ENCODE measurements around the gene PTTG1.
A peak's percentile ranks its signal among the peaks of the same experiment; 100 is the strongest.

Gene PTTG1

DNA sequence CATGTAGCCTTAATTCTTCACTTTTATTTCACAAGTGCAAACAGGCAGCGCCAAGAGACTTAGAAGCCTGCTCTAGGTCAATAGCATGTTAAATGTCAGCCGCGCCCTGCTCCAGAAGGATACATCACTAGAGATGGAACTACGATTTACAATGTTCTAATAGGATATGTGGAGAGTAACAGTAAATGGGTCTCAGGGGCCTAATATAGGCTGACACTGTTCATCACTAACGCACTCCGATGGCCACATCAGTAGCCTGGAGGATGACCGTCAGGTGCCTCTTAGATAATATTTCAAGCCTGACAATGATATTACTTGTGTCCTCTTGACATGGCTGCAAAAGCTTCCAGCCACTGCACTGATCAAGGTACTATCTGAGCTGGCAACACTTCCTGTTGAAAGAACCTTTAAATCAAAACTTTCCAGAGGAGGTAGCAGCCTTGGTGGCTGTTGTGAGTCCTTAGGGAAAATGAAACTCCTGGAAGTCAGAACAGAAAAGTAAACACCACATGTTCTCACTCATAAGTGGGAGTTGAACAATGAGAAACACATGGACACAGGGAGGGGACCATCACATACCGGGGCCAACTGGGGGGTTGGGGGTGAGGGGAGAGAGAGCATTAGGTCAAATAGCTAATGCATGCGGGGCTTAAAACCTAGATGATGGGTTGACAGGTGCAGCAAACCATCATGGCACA lies 35.0 kb downstream of the PTTG1 start:
- DNase-seq: no peak

DNA sequence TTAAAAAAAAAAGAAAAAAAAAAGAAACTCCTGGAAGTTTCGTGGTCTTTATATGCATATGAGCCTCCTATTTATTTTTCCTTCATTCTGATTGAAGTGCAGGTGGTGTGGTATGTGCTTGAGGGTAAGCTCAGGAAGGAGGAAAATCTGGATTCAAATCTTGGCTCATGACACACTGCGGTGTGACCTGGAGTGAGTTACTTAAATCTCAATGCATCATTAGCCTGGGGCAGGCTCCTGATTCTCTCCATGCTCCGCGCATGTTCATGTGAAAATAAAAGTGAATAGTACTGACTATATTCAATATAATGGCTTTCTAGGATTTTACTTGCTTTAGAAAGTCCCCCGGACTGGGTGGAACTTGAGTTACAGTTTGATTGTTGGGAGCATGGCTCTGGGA lies 35.6 kb downstream of the PTTG1 start:
- DNase-seq: no peak

DNA sequence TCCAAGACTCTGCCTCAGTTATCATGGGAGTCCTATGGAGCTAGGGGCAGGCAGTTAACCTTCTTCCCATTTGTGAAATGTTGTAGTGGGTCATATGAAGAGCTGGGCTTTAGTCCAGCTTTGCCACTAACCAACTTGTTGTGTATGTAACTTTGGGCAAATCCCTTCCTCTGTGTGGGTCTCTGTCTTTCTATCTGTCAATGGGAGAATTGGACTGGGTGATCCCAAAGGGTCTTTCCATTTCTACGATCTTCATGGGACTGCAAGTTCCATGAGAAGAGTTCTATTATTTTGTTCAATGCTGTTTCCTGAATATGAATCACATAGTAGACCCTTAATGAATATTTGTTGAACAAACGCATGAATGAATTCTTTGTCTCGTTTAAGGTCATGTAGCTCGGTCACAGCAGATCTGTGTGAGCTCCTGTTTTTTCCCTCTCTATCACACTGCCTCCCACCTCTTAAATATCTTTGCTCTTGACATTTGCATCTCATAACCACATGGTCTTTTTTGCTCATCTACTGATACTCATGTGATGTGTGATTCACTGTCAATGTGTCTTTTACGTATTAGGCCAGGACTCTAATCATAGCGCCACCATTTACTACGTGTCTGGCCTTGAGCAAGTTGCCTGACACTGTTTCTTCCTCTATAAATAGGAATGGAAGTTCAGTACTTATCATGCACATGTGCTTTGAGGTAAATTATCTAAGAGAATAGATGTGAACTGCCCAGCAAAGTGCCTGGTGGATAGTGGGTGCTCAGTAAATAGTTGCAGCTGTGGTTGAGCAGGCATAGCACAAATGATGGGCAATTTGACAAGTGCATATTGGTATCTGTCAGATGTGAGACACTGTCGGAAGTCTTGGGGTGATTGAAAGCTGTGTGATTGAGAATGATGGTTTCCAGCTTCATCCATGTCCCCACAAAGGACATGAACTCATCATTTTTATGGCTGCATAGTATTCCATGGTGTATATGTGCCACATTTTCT lies 37.4 kb downstream of the PTTG1 start:
- DNase-seq: no peak

DNA sequence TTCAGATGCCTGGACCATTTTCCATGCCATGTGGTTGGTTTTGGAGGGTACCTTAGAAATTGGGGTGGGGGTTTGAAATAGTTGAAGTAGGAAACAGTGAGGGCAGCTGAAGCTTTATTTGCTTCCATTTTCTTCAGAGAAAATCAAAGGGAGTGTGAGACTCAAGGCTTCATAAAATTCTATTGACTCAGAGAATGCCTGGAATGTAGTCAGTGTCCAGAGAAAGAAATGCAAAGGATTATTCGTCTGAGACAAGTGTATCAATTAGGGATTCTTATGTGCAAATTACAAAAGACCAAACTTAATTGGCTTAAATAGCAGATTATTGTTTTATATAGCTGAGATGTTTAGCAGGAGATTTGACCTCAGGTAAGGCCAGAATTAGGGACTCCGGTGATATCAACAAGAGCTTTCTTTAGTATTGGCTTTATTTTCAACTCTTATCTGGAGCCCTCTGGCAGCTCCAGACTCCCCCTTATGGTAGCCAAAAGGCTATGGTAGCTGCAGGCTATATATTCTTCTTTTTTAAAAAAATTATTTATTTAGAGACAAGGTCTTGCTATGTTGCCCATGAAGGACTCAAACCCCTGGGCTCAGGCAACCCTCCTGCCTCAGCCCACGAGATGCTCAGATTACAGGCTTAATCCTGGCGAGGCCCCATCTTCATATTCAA lies 38.9 kb downstream of the PTTG1 start:
- DNase-seq: no peak

DNA sequence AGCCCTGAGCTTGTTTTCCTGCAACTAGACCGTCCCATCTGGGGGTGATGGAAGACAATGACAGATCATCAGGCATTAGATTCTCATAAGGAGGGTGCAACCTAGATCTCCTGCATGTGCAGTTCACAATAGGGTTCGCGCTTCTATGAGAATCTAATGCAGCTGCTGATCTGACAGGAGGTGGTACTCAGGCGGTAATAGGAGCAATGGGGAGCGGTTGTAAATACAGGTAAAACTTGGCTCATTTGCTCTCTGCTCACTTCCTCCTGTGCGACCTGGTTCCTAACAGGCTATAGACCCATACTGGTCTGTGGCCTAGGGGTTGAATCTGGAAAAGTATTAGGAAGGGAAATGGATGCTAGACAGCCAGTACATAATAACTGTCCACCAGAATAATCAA lies 39.7 kb downstream of the PTTG1 start:
- DNase-seq: no peak

DNA sequence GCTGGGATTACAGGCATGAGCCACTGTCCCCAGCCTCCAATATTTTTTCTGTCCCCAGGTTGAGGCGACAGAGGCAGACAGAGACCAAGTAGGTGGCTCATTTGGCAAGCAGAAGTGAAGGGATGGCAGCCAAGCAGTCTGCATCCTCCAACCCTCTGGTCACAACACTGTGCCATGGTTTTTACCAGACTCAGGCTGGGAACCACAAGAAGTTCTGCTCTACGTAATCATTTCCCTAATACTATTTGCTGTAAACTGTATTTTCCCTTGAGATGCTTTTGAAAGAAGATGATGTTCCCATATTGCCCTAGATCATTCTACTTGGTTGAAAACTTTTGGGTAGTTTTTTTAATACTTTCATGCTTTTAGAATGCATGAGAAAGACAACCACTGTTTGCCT lies 40.5 kb downstream of the PTTG1 start:
- no peak for DNase-seq

DNA sequence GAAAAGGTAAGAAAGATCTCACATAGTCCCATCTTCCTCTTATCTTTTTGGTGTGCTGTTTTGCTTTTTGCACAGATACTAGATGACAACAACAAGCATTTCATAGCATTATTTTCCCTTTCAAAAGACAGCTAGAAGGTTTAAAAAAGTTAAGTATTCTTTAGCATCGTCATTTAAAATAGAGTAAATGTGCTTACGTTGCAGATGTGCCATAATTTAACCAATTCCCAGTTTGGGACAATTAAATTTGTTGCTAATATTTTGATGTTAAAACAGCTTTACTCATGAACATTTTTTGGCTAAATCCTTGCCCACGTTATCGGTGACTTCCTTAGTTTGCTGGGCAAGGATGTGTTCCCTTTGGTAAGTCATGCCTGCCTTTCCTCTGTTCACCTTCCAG lies 41.6 kb downstream of the PTTG1 start:
- no peak for DNase-seq

DNA sequence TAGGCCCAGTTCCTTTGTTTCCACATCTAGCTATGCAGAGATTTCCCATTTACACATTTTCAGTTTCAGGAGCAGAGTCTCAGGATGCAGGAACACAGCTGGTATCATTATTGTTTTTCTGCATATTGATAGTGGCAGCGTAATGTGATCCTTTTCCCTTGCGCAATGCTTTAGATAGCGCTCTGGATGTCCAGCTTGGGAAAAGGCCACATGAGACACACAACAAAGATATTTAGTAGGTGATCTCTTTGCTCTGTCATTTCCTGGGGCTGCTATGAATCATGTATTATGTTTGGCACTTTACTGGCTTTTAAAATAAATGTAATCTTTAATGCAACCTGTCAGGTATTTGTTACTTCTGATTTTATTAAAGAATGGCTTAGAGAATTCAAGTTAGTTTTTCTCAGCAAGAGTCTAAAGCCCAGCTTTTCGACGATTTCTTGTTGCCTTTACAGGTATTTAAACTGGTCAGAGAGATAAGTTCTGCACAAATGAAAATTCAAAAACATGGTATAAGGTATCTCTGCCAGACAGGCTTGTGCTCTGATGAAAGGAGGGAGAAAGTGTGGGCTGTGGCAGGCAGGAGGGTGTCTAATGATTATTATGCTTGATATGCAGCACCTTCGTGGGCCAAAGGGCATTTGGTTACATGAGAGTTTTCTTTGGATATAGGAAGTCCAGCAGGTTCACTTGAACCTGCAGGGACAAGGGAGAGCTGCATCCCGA lies 42.2 kb downstream of the PTTG1 start:
- no peak for DNase-seq

DNA sequence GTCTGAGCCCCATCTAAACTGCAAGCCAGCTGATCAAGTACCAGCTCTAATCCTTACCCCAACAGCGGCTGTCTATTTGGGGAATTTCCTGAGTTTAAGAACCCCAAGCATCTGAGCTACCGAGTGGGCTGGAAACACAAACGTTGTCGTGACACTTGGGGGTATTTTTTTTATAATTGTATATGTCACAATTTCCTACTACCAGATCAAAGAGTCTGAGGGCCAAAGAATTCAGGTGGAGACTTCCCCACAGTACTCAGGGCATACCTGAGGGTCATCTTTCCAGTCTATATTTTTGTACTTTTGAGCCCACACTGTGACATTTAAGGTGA lies 42.8 kb downstream of the PTTG1 start:
- no peak for DNase-seq

DNA sequence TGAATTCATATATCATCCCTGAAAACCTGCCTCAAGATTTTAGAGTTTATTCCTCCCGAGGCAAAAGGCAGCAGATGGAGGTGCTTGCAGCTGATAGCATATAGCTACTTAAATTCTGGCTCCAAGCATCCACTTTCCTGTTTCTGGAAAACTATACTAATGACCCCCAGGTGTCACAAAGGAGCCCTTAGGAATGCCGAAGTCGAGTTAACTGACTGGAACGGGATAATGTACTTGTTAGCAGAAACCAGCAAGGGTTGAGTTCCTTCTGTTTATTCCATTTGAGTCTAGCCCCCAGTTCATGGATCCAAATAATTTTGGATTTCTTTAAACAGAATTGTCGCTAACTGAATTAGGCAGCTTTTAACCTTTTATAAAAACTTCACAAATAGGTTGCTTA lies 44.5 kb downstream of the PTTG1 start:
- no peak for DNase-seq

DNA sequence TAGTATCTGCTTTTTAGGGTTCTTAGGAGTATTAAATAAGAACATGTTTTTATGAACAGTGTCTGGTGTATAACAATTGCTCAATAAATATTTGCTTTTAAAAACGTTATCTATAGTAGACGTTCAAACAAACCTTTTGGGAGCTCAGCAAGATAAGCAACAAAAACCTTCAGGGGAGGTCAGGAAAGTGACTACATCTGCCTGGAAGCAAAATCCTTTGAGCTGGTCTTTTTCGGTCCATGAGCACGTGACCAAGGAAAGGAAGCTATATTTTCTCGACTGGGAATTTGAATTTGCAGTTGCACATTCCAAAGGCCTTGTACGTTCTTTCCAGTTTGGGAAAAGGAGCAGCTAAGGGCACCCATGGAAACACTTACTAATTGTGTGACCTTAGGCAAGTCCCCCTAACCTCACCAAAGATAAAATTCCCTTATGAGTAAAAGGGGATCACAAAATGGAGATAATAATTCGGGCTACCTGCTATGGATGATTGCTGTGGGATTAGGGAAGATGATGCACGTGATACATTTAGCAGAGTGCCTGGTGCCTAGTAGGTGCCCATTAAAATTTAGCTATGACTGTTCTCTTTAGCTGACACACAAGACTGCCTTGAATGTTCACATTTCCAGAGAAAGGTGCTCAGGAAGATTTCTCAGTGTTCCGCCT lies 45.4 kb downstream of the PTTG1 start:
- no peak for DNase-seq

DNA sequence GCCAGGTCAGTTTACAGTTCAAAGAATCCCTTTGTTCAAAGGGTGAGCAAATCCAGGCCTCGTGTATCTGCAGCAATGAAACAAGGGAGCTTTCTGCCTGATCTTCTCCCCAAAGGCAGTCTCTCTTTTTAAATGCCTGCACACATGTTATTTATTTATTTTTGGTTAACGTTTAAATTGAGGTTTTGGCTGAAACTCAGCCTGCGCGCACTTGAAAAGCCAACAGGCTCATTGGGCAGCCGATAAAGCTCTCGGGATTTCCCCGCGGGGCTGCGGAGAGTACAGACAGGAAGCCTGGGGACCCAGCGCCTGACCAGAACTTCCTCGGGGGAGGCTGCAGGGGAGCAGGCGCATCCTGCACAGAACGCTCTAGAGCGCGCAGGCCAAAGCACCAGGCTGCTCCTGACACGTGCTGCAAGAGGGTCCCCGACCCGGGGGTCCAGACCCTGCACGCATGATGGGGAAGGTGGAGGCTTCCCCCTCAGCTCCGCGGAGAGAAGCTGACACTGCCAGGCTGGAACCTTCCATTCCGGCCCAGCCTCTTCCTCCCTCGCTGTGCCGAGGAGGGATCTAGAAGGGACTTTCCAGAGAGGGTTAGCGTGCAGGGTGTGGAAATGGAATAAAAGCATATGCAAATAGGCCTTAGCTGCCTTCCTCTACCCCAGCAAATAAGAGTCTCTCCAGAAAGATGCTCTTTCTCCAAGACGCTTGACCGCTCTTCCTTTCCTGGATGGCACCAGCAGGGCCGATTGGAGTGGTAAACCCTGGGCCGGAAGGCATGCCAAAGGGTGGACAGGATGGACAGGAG lies 46.1 kb downstream of the PTTG1 start:
- peak; percentile 83 for DNase-seq

DNA sequence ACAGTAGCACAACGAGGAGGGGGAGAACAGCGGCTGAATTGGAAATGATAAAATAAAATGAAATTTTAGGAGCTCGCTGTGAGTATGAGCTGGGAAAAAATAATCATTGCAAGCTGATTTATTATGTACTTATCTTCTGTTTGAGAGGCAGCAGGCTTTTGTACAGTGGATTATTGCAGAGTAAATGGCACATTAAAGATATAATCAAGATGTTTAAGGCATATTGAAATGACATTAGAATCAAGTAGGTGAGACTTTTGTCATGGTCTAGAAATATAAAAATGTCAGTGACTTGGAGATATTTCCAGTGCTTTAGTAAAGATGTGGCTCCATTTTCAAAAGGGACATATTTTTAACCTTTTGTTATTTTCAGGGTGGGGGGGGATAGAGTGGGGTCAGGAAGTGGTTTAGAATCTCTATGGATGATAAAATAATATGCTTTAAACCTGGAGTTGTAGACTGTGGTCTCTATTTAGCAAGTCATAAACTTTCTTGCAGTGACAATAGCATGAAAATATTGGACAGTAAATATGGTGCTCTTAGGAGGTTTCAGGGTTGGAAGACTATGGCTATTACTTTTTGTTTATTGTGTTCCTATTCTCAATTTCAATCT lies 46.8 kb downstream of the PTTG1 start:
- no peak for DNase-seq

DNA sequence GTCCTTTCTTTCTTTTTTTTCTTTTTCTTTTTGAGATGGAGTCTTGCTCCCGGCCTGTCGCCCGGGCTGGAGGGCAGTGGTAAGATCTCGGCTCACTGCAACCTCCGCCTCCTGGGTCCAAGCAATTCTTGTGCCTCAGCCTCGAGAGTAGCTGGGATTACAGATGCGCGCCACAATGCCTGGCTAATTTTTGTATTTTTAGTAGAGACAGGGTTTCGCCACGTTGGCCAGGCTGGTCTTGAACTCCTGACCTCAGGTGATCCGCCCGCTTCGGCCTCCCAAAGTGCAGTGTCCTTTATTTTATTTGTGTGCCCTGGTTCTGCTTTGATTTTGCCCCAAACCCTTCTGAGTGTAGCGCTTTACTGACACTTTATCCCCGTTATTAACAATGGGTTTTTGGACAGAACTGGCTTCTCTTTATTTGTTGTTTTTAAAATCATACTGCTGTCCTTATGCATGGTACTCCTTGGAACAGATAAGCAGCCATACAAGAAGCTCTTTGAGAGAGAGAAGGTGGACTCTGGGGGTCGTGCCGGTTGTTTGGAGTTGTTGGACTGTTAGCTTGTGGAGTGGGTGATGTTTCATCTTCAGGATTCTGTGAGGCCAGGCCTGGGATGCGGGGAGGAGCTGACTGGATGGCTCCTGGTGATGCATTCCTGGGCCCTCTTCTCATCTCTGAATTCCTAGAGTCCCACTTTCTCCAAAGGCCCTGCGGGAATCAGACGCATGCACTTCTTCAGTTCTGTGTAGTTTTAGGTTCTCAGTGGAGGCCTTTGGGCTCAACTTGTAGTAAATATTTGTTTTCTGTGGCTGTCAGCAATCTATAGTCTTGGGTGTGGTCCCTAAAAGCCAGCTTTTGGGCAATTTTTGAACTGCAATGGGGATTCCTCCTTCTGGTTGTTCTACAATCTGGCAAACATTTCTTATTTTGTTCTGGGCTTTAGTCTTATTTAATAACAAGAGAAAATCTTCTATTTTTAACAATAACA lies 47.8 kb downstream of the PTTG1 start:
- no peak for DNase-seq

DNA sequence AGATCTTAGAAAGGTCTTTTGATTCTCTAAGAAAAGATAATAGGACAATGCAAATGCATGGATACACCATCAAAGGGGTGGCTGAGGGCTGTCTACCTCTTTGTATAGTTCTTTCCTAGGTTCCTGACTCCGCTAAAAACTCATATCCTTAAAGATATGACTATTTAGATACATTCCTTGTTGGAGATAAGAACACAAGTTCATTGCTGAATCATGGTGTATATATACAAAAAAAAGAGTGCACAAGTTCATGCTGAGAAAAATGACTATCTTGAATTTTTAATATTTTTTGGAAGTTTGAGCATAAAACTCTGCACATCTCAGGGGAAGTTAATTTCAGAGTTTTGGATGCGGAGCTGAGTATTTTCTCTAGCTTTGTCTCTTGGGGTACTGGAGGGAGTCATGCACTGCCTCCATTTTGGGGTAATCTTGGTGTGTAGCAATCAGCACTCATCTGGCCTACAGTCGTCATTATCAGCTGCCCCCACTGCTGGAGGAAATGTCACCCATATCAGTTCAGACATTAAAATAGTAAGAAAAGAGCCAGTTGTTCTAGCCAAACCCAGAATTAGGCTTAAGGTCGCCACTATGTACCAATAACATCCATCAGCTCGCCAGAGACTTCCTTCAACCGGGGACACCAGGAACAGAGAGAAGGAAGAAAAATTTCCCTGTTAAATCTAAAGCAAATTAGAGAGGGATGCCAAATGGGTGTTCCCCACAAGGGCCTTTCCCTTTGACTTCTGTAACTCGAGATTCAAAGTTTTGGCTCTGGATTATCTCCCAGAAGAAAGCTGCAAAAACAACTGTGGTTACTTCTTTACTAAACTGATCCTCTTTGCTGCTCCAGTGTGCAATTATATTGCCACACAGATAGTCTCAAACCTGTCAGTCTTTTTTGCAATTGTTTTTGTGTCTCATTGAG lies 49.0 kb downstream of the PTTG1 start:
- no peak for DNase-seq

DNA sequence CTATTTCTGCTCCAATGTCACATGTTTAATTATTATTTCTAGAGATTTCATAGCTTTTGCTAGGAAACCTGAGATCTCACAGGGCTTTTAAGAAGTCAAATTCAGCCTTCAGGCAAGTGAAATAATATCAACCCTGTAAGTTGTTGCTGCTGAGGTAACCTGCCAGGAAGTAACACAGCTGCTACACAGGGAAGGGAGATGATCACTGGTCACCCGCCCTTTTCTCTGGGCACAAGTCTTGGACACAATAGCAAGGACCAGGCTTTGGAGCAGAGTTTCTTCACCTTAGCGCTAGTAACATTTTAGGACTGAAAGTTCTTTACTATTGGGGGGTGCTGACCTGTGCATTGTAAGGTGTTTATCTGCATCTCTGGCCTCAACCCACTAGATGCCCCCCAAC lies 50.1 kb downstream of the PTTG1 start:
- DNase-seq: no peak

DNA sequence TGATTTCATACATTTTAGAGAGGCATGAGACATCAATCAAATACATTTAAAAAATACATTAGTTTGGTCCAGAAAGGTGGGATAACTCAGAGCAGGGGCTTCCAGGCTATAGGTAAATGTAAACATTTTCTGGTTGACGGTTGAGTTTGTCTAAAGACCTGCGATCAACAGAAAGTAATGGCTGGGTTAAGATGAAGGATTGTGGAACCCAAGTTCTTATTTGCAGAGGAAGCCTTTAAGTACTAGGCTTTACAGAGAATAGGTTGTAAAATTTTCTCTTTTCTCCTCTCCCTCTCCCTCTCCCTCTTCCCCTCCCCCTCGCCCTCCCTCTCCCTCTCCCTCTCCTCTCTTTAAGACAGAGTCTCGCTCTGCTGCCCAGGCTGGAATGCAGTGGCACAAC lies 50.8 kb downstream of the PTTG1 start:
- DNase-seq: no peak

DNA sequence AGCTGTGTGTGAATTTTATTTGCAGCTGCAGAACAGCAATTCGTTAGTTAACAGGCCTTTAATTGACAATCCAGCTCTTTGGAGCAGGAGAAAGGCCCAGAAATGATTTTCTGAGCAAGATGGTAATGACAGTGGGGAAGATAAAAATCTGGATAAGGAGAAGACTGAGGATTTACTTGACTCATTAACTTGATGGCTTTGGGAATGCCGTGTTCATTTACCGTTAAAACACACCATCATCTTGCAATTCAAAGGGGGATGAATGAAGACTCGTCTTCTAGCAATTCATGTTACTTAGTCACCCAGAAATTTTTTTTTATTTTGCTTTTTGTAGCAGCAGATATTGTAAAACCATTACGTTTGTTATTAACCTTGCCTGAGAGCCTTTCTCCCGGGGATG lies 52.0 kb downstream of the PTTG1 start:
- no peak for DNase-seq

DNA sequence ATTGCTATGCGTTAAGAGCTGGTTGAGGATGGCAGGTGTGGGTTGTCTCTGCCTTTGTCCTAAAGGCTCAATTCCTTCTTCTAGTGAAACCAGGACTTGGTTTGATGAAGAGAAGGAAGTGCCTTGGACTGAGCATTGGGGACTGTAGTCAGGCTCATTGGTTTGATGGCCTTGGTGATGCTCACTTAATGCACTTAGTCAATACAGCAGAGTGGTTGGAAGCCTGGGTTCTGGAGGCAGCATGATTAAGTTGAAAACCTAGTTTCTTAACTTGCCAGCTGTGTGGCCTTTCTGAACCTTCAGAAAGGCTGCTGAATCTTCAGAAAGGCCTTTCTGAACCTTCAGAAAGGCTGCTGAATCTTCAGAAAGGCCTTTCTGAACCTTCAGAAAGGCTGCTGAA lies 52.4 kb downstream of the PTTG1 start:
- DNase-seq: no peak
